HepG2 (cell line): ENCODE measurements around the gene MEIOB. TPM values are rescaled to one million over a fixed set of nuclear protein-coding genes. Genes with fewer than 3 reads are reported as not detected.
A peak's percentile ranks its signal among the peaks of the same experiment; 100 is the strongest.

Experiments used
- ARID3A ChIP-seq: IDR thresholded peaks from 2 replicates; pipeline ENCODE4 v1.6.1; 2012; ENCODE audit warnings: low read depth, low read length, improper control_type of control experiment
- CREB1 ChIP-seq, 2 experiments: fragments of 450-650 bp in 1 of 2; IDR thresholded peaks; 2 replicates each; pipeline ENCODE4 v1.6.1; 2016 to 2017; ENCODE audit warnings: control low read depth in 1 of 2, mild to moderate bottlenecking in 1 of 2, missing compliant biosample characterization in 1 of 2, missing genetic modification characterization in 1 of 2
- E2F5 ChIP-seq: sonication (generic); formaldehyde crosslinking; conservative IDR thresholded peaks from 2 replicates; pipeline ENCODE4 v1.4.0; 2020; ENCODE audit warnings: missing genetic modification reagents
- EZH2 ChIP-seq: conservative IDR thresholded peaks from 2 replicates; pipeline ENCODE4 v1.6.1; 2012; ENCODE audit warnings: mild to moderate bottlenecking, low read depth, low read length, moderate library complexity
- ISL2 ChIP-seq: sonication (generic); formaldehyde crosslinking; IDR thresholded peaks from 2 replicates; pipeline ENCODE4 v1.5.0; 2020; ENCODE audit warnings: missing genetic modification reagents
- JUND ChIP-seq: sonication (generic); formaldehyde crosslinking; IDR thresholded peaks from 2 replicates; pipeline ENCODE4 v1.8.0; 2022; ENCODE audit warnings: mild to moderate bottlenecking, missing genetic modification reagents
- KDM1A ChIP-seq: IDR thresholded peaks from 2 replicates; pipeline ENCODE4 v1.6.1; 2016; ENCODE audit warnings: missing compliant biosample characterization
- LCORL ChIP-seq, 2 experiments: fragments of 450-650 bp in 1 of 2; sonication (generic) in 1 of 2; formaldehyde crosslinking in 1 of 2; IDR thresholded peaks; 2 replicates each; pipeline versions ENCODE4 v1.5.0 to v1.6.1; 2017 to 2020; ENCODE audit warnings: antibody characterized with exemption in 1 of 2, missing genetic modification reagents in 1 of 2
- MBNL3 ChIP-seq: fragments of 250-450 bp; sonication (Bioruptor Pico); conservative IDR thresholded peaks from 2 replicates; pipeline ENCODE4 v1.8.0; 2022; ENCODE audit warnings: mild to moderate bottlenecking, inconsistent platforms
- RFX5 ChIP-seq: IDR thresholded peaks from 2 replicates; pipeline ENCODE4 v1.6.1; 2011; ENCODE audit warnings: low read depth, low read length, improper control_type of control experiment
- SAP130 ChIP-seq: IDR thresholded peaks from 2 replicates; pipeline ENCODE4 v1.6.1; 2016; ENCODE audit warnings: low read depth
- SOX6 ChIP-seq, 2 experiments: fragments of 450-650 bp in 1 of 2; sonication (generic) in 1 of 2; formaldehyde crosslinking in 1 of 2; IDR thresholded peaks; 2 replicates each; pipeline versions ENCODE4 v1.4.0 to v1.6.1; 2017 to 2020; ENCODE audit warnings: antibody characterized with exemption in 1 of 2, mild to moderate bottlenecking in 1 of 2, missing genetic modification reagents in 1 of 2
- TRIM24 ChIP-seq: sonication (generic); formaldehyde crosslinking; IDR thresholded peaks from 2 replicates; pipeline ENCODE4 v1.8.0; 2022; ENCODE audit warnings: mild to moderate bottlenecking, missing genetic modification reagents
- ZFP91 ChIP-seq: sonication (generic); formaldehyde crosslinking; IDR thresholded peaks from 2 replicates; pipeline ENCODE4 v1.9.0; 2022; ENCODE audit warnings: missing genetic modification reagents, mild to moderate bottlenecking, borderline replicate concordance
- ZGPAT ChIP-seq: IDR thresholded peaks from 2 replicates; pipeline ENCODE4 v1.6.1; 2016; ENCODE audit warnings: mild to moderate bottlenecking
- ZKSCAN5 ChIP-seq: sonication (generic); formaldehyde crosslinking; IDR thresholded peaks from 2 replicates; pipeline ENCODE4 v1.5.1; 2020; ENCODE audit warnings: mild to moderate bottlenecking, missing genetic modification reagents
- ZNF253 ChIP-seq: sonication (generic); formaldehyde crosslinking; IDR thresholded peaks from 2 replicates; pipeline ENCODE4 v1.8.0; 2022; ENCODE audit warnings: mild to moderate bottlenecking, missing genetic modification reagents, borderline replicate concordance
- ZNF350 ChIP-seq: sonication (generic); formaldehyde crosslinking; IDR thresholded peaks from 2 replicates; pipeline ENCODE4 v1.4.0; 2020; ENCODE audit warnings: mild to moderate bottlenecking, low read depth, missing genetic modification reagents, borderline replicate concordance
- ZNF383 ChIP-seq: sonication (generic); formaldehyde crosslinking; IDR thresholded peaks from 2 replicates; pipeline ENCODE4 v1.4.0; 2020; ENCODE audit warnings: missing genetic modification reagents, mild to moderate bottlenecking, borderline replicate concordance
- ZNF414 ChIP-seq: sonication (generic); formaldehyde crosslinking; IDR thresholded peaks from 2 replicates; pipeline ENCODE4 v1.5.0; 2020; ENCODE audit warnings: missing genetic modification reagents
- ZNF484 ChIP-seq: sonication (generic); formaldehyde crosslinking; IDR thresholded peaks from 2 replicates; pipeline ENCODE4 v1.5.1; 2020; ENCODE audit warnings: mild to moderate bottlenecking, low read depth, missing genetic modification reagents, borderline replicate concordance
- ZNF749 ChIP-seq: sonication (generic); formaldehyde crosslinking; IDR thresholded peaks from 2 replicates; pipeline ENCODE4 v1.8.0; 2022; ENCODE audit warnings: mild to moderate bottlenecking, missing genetic modification reagents, moderate library complexity, borderline replicate concordance
- ZNF792 ChIP-seq: IDR thresholded peaks from 2 replicates; pipeline ENCODE4 v1.6.1; 2016
- polyA plus RNA-seq, 8 experiments: library from polyadenylated mRNA; depleted of rRNA in 3 of 8; stranded (reverse) in 7 of 8; unstranded in 1 of 8; fragments of >200 nt; fragmentation: Illumina TruSeq in 4 of 8; extraction: Trizol in 4 of 8; gene quantifications; 2 replicates each; pipeline versions ENCODE4 v1.2.1 to v1.2.3, GENCODE V29; 2011 to 2016; ENCODE audit warnings: low read depth in 4 of 8, missing spikeins in 1 of 8, mixed read lengths in 1 of 8; ENCODE audit not compliant: insufficient read depth in 1 of 8
- total RNA-seq, 5 experiments: library from RNA; depleted of rRNA; stranded (reverse); fragments of >200 nt; fragmentation: Illumina TruSeq; extraction: Trizol; gene quantifications; 2 replicates each; pipeline ENCODE4 v1.2.3, GENCODE V29; 2016; ENCODE audit warnings: low read depth in 1 of 5

The MEIOB gene
- total and polyA plus RNA-seq, 2 of the 13 experiments (the other 11 are each of a cell fraction or from before 2014, with no cell fraction given), result 0.17 TPM; not detected in 1

GRCh38 chr16:1870365-1871082 is 1.4 kb downstream of the MEIOB start (continued):
- TF ChIP-seq E2F5 (CRISPR knock-in tag) (no peak), EZH2 (no peak), RFX5 (no peak), CREB1 (IDR thresholded peaks at IDR 0.05) (peak; percentile 45; the same call in 1 of the 2 replicates), CREB1 (CRISPR knock-in tag; IDR thresholded peaks at IDR 0.05) (no peak), LCORL (IDR thresholded peaks at IDR 0.05) (no peak), LCORL (CRISPR knock-in tag; IDR thresholded peaks at IDR 0.05) (0 out of 2 replicates have a peak, but pooled peaks have one; percentile 40), ARID3A (0 out of 2 replicates have a peak, but pooled peaks have one; percentile 69), ZNF414 (CRISPR knock-in tag) (0 out of 2 replicates have a peak, but pooled peaks have one; percentile 29), ZFP91 (CRISPR knock-in tag) (no peak; the same call in 1 of the 2 replicates), ZNF383 (no peak), ZNF253 (CRISPR knock-in tag) (no peak), ISL2 (CRISPR knock-in tag) (0 out of 2 replicates have a peak, but pooled peaks have one; percentile 11), ZKSCAN5 (no peak), KDM1A (CRISPR knock-in tag) (no peak), SAP130 (CRISPR knock-in tag) (peak; percentile 67), ZNF792 (CRISPR knock-in tag) (no peak), ZNF749 (CRISPR knock-in tag) (no peak), SOX6 (IDR thresholded peaks at IDR 0.05) (no peak), SOX6 (CRISPR knock-in tag; IDR thresholded peaks at IDR 0.05) (peak; percentile 50; the same call in 1 of the 2 replicates), ZNF484 (no peak), ZNF350 (CRISPR knock-in tag) (no peak), JUND (CRISPR knock-in tag) (peak; percentile 18), MBNL3 (CRISPR knock-in tag) (no peak), ZGPAT (0 out of 2 replicates have a peak, but pooled peaks have one; percentile 39), TRIM24 (CRISPR knock-in tag) (no peak)
